SKM-1 treated with dmso at 0.1 percent for 144 hours (cell line): Measurements from ENCODE around the gene SRGAP3.

ENCODE experiments used
- DNase-seq: peaks from one replicate; lab custom pipeline; 2025; ENCODE audit not compliant: unreplicated experiment; lab: John Stamatoyannopoulos, UW

Gene SRGAP3

DNA sequence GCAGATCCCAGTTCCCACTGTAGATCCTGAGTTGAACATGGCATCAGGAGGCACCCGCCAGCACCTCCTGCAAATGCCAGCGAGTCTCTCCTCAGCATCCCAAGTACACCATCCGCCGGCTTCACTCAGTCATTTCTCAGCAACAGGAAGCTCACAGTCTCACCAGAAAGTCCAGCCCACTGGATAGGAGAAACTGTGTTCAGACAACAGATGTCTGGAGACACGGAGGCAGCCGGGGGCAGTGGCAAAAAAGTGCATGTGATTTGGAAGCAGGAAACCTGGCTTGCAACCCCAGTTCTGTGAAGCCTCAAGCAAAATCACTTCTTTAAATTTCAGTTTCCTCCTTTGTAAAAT lies 68.7 kb downstream of the SRGAP3 start:
- DNase-seq, result no peak

DNA sequence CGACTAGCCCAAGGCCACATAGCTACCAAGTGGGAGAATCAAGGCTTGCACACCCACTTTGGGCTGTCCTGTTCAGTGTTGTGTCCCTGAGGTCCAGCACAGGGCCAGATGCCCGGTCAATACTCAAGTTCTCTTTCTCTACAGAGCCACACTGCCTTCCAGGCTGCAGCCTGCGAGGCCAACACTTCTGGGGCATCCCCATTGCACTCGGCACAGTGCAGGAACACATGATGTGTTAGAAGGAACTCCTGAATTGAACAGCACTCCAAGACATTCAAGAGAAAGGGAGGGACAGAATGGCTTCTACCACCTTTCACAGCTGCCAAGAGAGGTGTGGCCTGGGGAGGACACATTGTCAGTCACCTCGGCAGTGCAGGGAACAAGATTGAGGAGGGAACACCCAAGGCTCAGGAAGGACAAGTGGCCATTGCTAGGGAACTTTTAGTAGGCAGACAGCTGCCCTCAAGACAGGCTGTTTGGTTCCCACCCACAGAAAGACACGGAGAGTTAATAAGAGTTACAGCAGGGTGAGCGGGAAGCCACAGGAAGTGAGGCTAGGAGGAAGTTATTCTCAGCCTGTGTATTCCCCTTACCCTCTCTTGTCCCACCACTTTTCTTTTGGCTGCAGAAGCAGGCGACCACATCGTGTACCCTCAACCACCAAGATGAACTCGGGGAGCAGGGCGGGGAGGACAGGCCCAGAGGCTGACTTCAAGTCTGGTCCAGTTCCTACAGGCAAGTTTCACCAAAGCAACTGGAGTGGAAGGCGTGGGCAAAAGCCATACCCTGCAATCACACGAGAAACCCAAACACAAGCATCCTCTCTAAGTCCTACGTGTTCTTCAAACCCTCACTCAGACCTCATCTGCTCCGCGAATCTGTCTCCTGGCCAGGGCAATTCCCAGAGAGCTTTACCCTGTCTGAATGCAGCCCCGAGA lies 69.4 kb downstream of the SRGAP3 start:
- DNase-seq, result peak; percentile 64

- DNase-seq, result no peak
Measured at GRCh38 chr3:9178697-9179096, 70.7 kb downstream of the SRGAP3 start.

GRCh38 chr3:9175421-9175820 lies 74.0 kb downstream of the SRGAP3 start:
- DNase-seq, result no peak

- DNase-seq, result peak; percentile 8
Measured at GRCh38 chr3:9173445-9173844, 76.0 kb downstream of the SRGAP3 start.

GRCh38 chr3:9172851-9173321 lies 76.6 kb downstream of the SRGAP3 start:
- no peak for DNase-seq

DNA sequence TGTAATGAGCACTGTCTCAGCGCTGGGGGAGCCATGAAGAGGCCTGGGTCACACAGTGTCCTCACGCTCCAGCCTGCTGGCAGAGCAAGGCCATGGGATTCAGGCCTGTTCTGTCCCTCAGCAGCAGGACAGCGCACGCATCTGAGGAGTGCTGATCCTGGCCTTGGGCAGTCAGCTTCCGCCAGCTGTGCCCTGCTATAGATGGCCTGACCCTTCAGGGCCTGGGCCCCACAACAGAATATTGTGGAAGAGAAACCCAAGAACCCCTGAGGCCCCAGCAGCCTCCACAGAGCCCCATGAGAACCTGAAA lies 78.6 kb downstream of the SRGAP3 start:
- DNase-seq, result no peak

GRCh38 chr3:9169956-9170850 lies 79.2 kb downstream of the SRGAP3 start:
- DNase-seq, result no peak

DNA sequence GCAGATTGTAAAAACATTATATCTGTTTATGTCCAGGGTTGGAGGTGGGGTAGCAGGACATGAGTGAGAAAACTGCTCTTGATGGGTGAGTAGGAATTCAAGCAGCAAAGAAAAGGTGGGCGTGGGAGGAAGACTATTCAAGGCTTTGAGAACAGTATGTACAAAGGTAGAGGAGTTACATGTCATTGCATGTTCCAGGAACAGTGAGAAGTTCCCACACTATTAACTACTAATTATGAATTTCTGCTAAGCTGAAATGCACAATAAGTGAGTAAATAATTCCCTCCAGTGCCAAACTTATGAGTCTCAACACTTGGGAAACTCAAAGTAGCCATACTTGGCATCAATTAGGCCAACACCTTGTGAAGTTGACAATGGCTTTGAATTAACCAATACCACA lies 80.1 kb downstream of the SRGAP3 start:
- no peak for DNase-seq

- DNase-seq, result no peak
Measured at GRCh38 chr3:9168241-9168741, 81.2 kb downstream of the SRGAP3 start.

GRCh38 chr3:9167222-9167621 lies 82.2 kb downstream of the SRGAP3 start:
- DNase-seq, result no peak

GRCh38 chr3:9165421-9165820 lies 84.0 kb downstream of the SRGAP3 start:
- DNase-seq, result no peak

- DNase-seq, result no peak
Measured at GRCh38 chr3:9163289-9163688, 86.2 kb downstream of the SRGAP3 start.

DNA sequence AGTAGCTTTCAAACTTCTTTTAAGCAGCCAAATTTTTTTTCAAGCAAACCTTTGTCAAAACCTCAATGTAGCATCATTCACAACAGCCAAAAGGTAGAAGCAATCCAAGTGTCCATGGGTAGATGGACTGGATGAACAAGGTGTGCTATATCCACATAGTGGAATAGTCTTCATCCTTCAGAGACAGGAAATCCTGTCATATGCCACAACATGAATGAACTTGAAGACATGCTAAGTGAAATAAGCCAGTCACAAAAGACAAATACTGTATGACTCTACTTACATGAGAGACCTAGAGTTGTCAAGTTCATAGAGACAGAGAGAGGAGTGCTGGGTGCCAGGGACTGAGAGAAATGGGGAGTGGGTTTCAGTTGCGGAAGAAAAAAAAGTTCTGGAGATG lies 87.6 kb downstream of the SRGAP3 start:
- DNase-seq, result no peak

DNA sequence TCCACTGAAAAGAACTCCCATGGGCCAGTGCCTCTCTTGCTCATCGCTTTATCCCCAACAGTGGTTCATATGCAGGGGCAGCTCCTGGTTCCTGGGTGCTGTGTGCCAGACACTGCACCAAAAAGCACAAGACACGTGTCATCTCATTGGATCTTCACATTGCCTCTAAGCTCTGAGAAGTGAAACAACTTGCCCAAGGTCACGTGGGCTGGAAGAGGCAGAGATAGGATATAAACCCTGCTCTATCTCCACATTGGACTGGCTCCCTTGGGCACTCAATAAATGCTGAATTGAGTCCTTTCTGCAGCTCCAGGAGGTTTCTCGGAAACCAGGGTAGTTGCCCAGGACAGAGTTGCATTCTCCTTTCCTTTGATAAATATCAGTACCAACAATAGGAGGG lies 88.1 kb downstream of the SRGAP3 start:
- no peak for DNase-seq

GRCh38 chr3:9158865-9159630 lies 90.4 kb downstream of the SRGAP3 start:
- DNase-seq, result no peak

DNA sequence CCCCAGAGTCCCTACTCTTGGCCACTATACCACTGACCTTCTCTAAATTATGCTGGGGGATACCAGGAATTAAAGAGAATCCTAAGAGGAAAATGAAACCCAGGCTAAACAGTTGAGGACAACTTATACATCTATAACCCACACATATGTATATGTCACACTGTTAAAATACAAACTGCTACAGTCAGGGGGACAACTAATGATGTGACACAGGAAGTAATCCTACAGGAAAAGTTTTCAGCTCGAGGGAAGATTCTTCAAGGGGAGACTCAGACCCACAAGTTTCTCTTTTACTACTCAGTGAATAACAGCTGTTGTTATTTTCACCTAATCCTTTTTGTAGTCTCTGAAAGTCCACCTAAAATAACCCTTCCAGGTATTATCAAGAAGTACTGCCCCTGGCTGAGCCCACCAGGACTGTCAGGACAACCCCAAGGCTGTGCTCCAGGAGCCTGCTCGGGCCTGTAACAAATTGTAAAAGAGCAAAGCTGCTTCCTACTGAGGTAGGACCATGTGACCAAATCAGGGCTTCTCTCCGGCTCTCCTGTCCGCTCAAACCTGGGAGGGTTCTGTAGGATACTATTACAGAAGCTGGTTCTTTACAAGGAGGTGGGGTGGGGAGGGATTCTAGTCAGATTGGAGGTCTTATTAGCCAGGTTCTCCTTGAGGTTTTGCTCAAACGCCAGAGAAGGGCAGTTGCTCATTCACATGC lies 91.6 kb downstream of the SRGAP3 start:
- DNase-seq, result no peak

DNA sequence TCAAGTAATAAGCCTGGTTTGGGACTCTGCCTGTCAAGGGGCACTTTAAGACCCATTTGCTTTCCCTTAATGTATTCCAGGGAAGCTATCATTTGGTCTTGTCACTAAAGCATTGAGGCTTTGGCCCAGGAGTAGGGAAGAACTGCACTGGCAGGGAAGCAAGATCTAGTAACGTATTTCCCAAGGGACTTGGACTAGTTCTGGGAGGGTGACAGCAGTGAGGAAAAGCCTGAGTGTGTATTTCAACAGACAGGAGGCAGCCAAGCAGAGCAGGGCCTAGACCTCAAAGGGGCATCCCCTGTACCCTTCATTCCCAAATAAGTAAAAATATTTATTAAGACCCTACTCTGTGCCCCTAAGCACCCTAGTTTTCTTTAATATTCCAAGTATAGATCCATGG lies 92.8 kb downstream of the SRGAP3 start:
- DNase-seq, result no peak

- no peak for DNase-seq
Measured at GRCh38 chr3:9155028-9155427, 94.4 kb downstream of the SRGAP3 start.

- DNase-seq, result no peak
Measured at GRCh38 chr3:9153904-9154619, 95.4 kb downstream of the SRGAP3 start.
